ENCODE measurements around the gene SAFB.

SAFB gene

DNA sequence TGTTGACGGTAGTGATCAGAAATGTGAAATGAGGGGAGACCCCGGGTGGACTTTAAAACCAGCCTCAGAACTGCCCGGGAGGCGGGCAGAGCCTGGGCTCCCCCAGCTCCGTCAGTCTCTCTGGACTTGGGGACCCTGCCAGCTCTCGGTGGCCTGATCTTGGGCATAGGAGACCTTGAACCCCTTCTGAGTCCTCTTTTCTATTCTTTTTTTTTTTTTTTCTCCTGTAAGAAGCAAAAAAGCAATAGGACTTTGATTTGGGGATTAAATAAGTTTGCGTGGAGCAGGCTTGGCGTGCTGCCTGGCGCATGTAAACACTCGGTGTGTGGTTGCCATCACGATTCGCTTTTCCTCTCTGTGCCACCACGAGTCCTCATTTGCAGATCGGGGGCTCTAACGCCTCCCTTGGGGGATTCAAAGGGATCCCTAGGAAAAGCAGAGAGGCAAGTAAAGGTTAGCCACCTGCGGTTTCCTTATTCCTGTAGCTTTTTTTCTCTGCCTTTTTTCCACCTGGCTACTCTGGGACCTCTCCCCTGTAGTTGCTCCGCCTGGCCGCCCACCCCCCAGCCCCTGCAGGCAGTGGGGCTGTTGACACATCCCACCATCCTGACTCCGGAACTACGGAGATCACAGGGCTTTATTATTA, 1.3 kb downstream of the SAFB start:
- H3K27me3 ChIP-seq (ENCODE audit: control insufficient read depth in 3 of 3, insufficient read depth in 3 of 3, low read depth in 1 of 3, low read length in 3 of 3), result no peaks in the 10 kb centered on the region
- no peak overlapping the region for H2AFZ ChIP-seq (ENCODE audit: low read length)
- H3K18ac ChIP-seq (ENCODE audit: low read length), result no peak overlapping the region
- H3K4me3 ChIP-seq (ENCODE audit: low read length in 2 of 2), result peak overlapping the region; percentile 96 to 99
- no peak overlapping the region for H2AK5ac ChIP-seq (ENCODE audit: low read depth, low read length)
- no peak overlapping the region for H2BK120ac ChIP-seq (ENCODE audit: low read depth, low read length)
- H3K9ac ChIP-seq (ENCODE audit: low read depth, low read length, poor library complexity), result no peak overlapping the region
- no peak overlapping the region for H3K27ac ChIP-seq (replicated peaks; ENCODE audit: low read length)
- H3K4me1 ChIP-seq (ENCODE audit: control insufficient read depth in 2 of 2, insufficient read depth in 1 of 2, low read depth in 1 of 2, low read length in 2 of 2), result peaks cover 5 to 26% of the 10 kb centered on the region in 2 donors
- no peak overlapping the region for H2BK15ac ChIP-seq (ENCODE audit: low read length)
- WGBS, 2 donors (ENCODE audit: extremely low coverage in 2 of 2, insufficient read length in 2 of 2, insufficient replicate concordance in 1 of 2), result no CpG with 5 or more reads among the region's 20 CpGs
- peaks cover 35 to 71% of the 10 kb centered on the region in 2 donors for H3K36me3 ChIP-seq (replicated peaks in 1 of 2; ENCODE audit: control insufficient read depth in 2 of 2, insufficient read depth in 2 of 2, low read length in 2 of 2)
- no peak overlapping the region for H3K23ac ChIP-seq (ENCODE audit: low read depth, low read length, poor library complexity)
- peaks cover 9% of the 10 kb centered on the region for H3K79me1 ChIP-seq (ENCODE audit: low read depth, low read length)
- H4K8ac ChIP-seq (ENCODE audit: low read depth, low read length), result no peak overlapping the region
- H3K4me2 ChIP-seq (ENCODE audit: insufficient read depth, low read length, poor library complexity, severe bottlenecking), result peak overlapping the region; percentile 75
- H4K91ac ChIP-seq (ENCODE audit: low read depth, low read length, poor library complexity), result no peak overlapping the region
- no peaks in the 10 kb centered on the region for H3K9me3 ChIP-seq (replicated peaks in 1 of 2; ENCODE audit: control insufficient read depth in 2 of 2, insufficient read depth in 1 of 2, low read depth in 1 of 2, low read length in 2 of 2)
- no peak overlapping the region for H2BK12ac ChIP-seq (ENCODE audit: low read length)
- no peak overlapping the region for H3K14ac ChIP-seq (ENCODE audit: low read length)
- DNase-seq (ENCODE audit: low spot score), result no peak
- H2BK5ac ChIP-seq (ENCODE audit: low read length), result no peak overlapping the region
- H3K4ac ChIP-seq (ENCODE audit: low read length), result no peak overlapping the region

DNA sequence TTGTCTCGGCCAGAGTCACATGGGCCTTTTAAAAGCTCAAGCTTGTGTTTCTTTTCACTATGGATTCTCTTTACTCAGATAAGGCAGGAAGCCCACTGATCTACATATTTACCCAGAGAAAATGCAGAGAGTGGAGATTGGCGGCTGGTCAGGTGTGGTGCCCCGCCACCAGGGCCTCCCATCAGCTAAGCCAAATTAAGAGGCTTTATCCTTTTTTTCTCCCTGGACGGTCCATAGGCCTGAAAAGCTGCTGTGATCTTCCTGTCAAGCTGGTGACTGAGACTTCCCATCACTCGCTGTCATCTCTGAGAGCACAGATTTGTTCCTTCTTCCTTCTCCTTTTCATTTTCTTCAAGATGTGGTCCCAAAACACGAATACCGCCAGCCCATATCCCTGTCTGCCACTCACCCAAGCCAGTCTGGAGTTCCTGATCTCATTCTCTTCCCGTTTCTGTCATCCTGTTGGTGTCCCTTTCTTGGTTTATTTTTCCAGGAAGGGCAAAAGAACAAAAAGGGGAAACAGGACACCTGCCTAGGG, 1.9 kb downstream of the SAFB start:
- Histone ChIP-seq H3K27ac (replicated peaks; ENCODE audit: low read length) (no peak overlapping the region), H3K18ac (ENCODE audit: low read length) (no peak overlapping the region), H3K4me2 (ENCODE audit: insufficient read depth, low read length, poor library complexity, severe bottlenecking) (peak overlapping the region; percentile 75), H2AFZ (ENCODE audit: low read length) (no peak overlapping the region), H2BK120ac (ENCODE audit: low read depth, low read length) (no peak overlapping the region), H3K23ac (ENCODE audit: low read depth, low read length, poor library complexity) (no peak overlapping the region), H3K14ac (ENCODE audit: low read length) (no peak overlapping the region), H2BK12ac (ENCODE audit: low read length) (no peak overlapping the region), H2BK15ac (ENCODE audit: low read length) (no peak overlapping the region), H3K4me1 (ENCODE audit: control insufficient read depth in 2 of 2, insufficient read depth in 1 of 2, low read depth in 1 of 2, low read length in 2 of 2) (peaks cover 5 to 26% of the 10 kb centered on the region in 2 donors), H2AK5ac (ENCODE audit: low read depth, low read length) (no peak overlapping the region), H3K9me3 (replicated peaks in 1 of 2; ENCODE audit: control insufficient read depth in 2 of 2, insufficient read depth in 1 of 2, low read depth in 1 of 2, low read length in 2 of 2) (no peaks in the 10 kb centered on the region), H3K4ac (ENCODE audit: low read length) (no peak overlapping the region), H3K9ac (ENCODE audit: low read depth, low read length, poor library complexity) (no peak overlapping the region), H4K91ac (ENCODE audit: low read depth, low read length, poor library complexity) (no peak overlapping the region), H3K27me3 (ENCODE audit: control insufficient read depth in 3 of 3, insufficient read depth in 3 of 3, low read depth in 1 of 3, low read length in 3 of 3) (no peaks in the 10 kb centered on the region), H3K79me1 (ENCODE audit: low read depth, low read length) (peaks cover 9% of the 10 kb centered on the region), H2BK5ac (ENCODE audit: low read length) (no peak overlapping the region), H4K8ac (ENCODE audit: low read depth, low read length) (no peak overlapping the region), H3K36me3 (replicated peaks in 1 of 2; ENCODE audit: control insufficient read depth in 2 of 2, insufficient read depth in 2 of 2, low read length in 2 of 2) (peaks cover 36 to 71% of the 10 kb centered on the region in 2 donors), H3K4me3 (ENCODE audit: low read length in 2 of 2) (peak overlapping the region in 1 of 2 donors; percentile 96)
- no peak for DNase-seq (ENCODE audit: low spot score)
- no CpG with 5 or more reads among the region's 8 CpGs for WGBS, 2 donors (ENCODE audit: extremely low coverage in 2 of 2, insufficient read length in 2 of 2, insufficient replicate concordance in 1 of 2)

DNA sequence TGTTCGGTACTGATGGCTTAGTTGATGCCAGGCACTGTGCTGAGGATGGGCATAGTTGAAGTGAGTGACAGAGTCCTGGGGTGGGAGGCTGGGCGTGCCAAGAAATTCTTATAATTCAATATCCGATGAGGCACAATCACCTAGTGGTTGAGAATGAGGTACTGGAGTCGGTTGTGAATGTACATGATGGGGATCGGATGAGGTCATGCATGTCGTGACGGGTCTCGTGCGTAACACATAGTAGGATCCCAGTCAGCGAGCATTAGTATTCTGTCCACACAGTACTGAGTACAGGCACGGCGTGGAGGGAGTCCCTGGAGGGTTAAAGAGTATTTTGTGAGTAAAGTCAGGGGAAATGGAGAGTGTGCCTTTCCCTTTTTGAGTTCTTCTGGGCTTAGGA, 2.8 kb downstream of the SAFB start:
- Histone ChIP-seq H3K27ac (replicated peaks; ENCODE audit: low read length) (no peak overlapping the region), H2AK5ac (ENCODE audit: low read depth, low read length) (no peak overlapping the region), H3K14ac (ENCODE audit: low read length) (no peak overlapping the region), H2BK120ac (ENCODE audit: low read depth, low read length) (no peak overlapping the region), H3K27me3 (ENCODE audit: control insufficient read depth in 3 of 3, insufficient read depth in 3 of 3, low read depth in 1 of 3, low read length in 3 of 3) (no peaks in the 10 kb centered on the region), H2AFZ (ENCODE audit: low read length) (no peak overlapping the region), H3K79me1 (ENCODE audit: low read depth, low read length) (peaks cover 9% of the 10 kb centered on the region), H3K9ac (ENCODE audit: low read depth, low read length, poor library complexity) (no peak overlapping the region), H4K8ac (ENCODE audit: low read depth, low read length) (no peak overlapping the region), H3K23ac (ENCODE audit: low read depth, low read length, poor library complexity) (no peak overlapping the region), H3K36me3 (replicated peaks in 1 of 2; ENCODE audit: control insufficient read depth in 2 of 2, insufficient read depth in 2 of 2, low read length in 2 of 2) (peaks cover 31 to 71% of the 10 kb centered on the region in 2 donors), H4K91ac (ENCODE audit: low read depth, low read length, poor library complexity) (no peak overlapping the region), H3K4ac (ENCODE audit: low read length) (no peak overlapping the region), H3K4me2 (ENCODE audit: insufficient read depth, low read length, poor library complexity, severe bottlenecking) (no peak overlapping the region), H2BK12ac (ENCODE audit: low read length) (no peak overlapping the region), H2BK15ac (ENCODE audit: low read length) (no peak overlapping the region), H3K4me1 (ENCODE audit: control insufficient read depth in 2 of 2, insufficient read depth in 1 of 2, low read depth in 1 of 2, low read length in 2 of 2) (peaks cover 5 to 23% of the 10 kb centered on the region in 2 donors), H3K18ac (ENCODE audit: low read length) (no peak overlapping the region), H3K4me3 (ENCODE audit: low read length in 2 of 2) (peak overlapping the region in 1 of 2 donors; percentile 96), H2BK5ac (ENCODE audit: low read length) (no peak overlapping the region), H3K9me3 (replicated peaks in 1 of 2; ENCODE audit: control insufficient read depth in 2 of 2, insufficient read depth in 1 of 2, low read depth in 1 of 2, low read length in 2 of 2) (no peaks in the 10 kb centered on the region)
- DNase-seq (ENCODE audit: low spot score), result no peak
- WGBS, 2 donors (ENCODE audit: extremely low coverage in 2 of 2, insufficient read length in 2 of 2, insufficient replicate concordance in 1 of 2), result no CpG with 5 or more reads among the region's 12 CpGs

DNA sequence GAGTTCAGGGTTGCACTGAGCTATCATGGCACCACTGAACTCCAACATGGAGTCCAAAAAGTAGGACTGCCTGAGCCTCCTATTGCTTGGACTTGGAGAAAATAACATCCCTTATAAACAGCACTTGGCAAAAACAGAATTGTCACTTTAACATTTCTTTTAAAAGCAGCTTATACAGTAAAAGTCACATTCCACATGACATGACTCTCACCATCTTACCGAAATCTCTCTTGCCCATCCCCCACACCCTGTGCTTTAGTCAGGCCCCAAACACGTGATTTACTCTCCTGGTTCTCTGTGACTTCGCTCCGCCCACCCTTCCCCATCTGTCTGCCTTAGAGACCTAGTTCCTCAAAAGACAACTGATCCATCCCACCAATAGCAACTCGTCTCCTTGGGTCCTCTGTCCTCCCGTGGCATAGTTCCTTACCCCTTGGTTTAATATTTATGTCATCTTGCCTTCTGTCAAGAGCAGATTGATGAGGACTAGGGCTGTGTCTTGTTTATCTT, 4.6 kb downstream of the SAFB start:
- Histone ChIP-seq H3K4ac (ENCODE audit: low read length) (no peak overlapping the region), H3K23ac (ENCODE audit: low read depth, low read length, poor library complexity) (no peak overlapping the region), H3K27ac (replicated peaks; ENCODE audit: low read length) (no peak overlapping the region), H2BK5ac (ENCODE audit: low read length) (no peak overlapping the region), H3K4me3 (ENCODE audit: low read length in 2 of 2) (no peak overlapping the region), H4K91ac (ENCODE audit: low read depth, low read length, poor library complexity) (no peak overlapping the region), H4K8ac (ENCODE audit: low read depth, low read length) (no peak overlapping the region), H3K14ac (ENCODE audit: low read length) (no peak overlapping the region), H2BK15ac (ENCODE audit: low read length) (no peak overlapping the region), H2BK12ac (ENCODE audit: low read length) (no peak overlapping the region), H3K18ac (ENCODE audit: low read length) (no peak overlapping the region), H3K79me1 (ENCODE audit: low read depth, low read length) (peaks cover 2% of the 10 kb centered on the region), H3K9me3 (replicated peaks in 1 of 2; ENCODE audit: control insufficient read depth in 2 of 2, insufficient read depth in 1 of 2, low read depth in 1 of 2, low read length in 2 of 2) (no peaks in the 10 kb centered on the region), H3K4me2 (ENCODE audit: insufficient read depth, low read length, poor library complexity, severe bottlenecking) (no peak overlapping the region), H3K4me1 (ENCODE audit: control insufficient read depth in 2 of 2, insufficient read depth in 1 of 2, low read depth in 1 of 2, low read length in 2 of 2) (peaks cover 0 to 14% of the 10 kb centered on the region in 2 donors), H2AFZ (ENCODE audit: low read length) (no peak overlapping the region), H2BK120ac (ENCODE audit: low read depth, low read length) (no peak overlapping the region), H3K9ac (ENCODE audit: low read depth, low read length, poor library complexity) (no peak overlapping the region), H2AK5ac (ENCODE audit: low read depth, low read length) (no peak overlapping the region), H3K27me3 (ENCODE audit: control insufficient read depth in 3 of 3, insufficient read depth in 3 of 3, low read depth in 1 of 3, low read length in 3 of 3) (no peaks in the 10 kb centered on the region), H3K36me3 (replicated peaks in 1 of 2; ENCODE audit: control insufficient read depth in 2 of 2, insufficient read depth in 2 of 2, low read length in 2 of 2) (peaks cover 28 to 80% of the 10 kb centered on the region in 2 donors)
- WGBS, 2 donors (ENCODE audit: extremely low coverage in 2 of 2, insufficient read length in 2 of 2, insufficient replicate concordance in 1 of 2), result no CpG with 5 or more reads among the region's 6 CpGs
- no peak for DNase-seq (ENCODE audit: low spot score)

All from neuronal stem cell (in vitro differentiated cells).